C4-2B (cell line): ENCODE data around the gene CAMTA2.

Experiments used
- ZFX ChIP-seq: fragments of 450-650 bp; IDR thresholded peaks from 2 replicates; pipeline ENCODE4 v1.6.1; 2017
- TF ChIP-seq, protein P1 (sequence below): fragments of 450-650 bp; conservative IDR thresholded peaks from 2 replicates; pipeline ENCODE4 v1.5.1; 2017; ENCODE audit warnings: mild to moderate bottlenecking

DNA sequence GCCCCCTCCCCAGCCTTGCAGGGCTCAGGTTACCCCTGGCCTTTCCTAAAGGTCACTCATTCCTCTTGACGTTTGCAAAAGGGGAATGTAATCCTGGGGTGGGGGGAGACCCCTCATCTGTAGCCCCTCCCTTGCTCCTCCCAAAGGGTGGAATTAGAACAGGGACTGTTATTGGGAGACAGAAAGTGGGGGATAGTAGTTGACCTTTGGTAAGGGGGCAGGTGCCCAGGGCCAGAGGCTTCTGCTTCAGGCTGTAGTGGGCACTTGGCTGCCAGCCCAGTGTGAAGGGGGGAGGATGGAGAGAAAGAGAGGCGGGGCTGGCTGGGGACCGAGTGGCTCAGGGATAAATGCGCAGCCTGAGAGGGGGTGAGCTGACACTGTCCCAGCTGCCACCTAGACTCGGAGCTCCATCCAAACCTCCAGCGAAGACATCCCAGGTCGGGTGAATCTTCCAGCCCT is 36.7 kb downstream of the CAMTA2 start, which contains the start of gene ENO3:
- TF ChIP-seq, protein P1, sequence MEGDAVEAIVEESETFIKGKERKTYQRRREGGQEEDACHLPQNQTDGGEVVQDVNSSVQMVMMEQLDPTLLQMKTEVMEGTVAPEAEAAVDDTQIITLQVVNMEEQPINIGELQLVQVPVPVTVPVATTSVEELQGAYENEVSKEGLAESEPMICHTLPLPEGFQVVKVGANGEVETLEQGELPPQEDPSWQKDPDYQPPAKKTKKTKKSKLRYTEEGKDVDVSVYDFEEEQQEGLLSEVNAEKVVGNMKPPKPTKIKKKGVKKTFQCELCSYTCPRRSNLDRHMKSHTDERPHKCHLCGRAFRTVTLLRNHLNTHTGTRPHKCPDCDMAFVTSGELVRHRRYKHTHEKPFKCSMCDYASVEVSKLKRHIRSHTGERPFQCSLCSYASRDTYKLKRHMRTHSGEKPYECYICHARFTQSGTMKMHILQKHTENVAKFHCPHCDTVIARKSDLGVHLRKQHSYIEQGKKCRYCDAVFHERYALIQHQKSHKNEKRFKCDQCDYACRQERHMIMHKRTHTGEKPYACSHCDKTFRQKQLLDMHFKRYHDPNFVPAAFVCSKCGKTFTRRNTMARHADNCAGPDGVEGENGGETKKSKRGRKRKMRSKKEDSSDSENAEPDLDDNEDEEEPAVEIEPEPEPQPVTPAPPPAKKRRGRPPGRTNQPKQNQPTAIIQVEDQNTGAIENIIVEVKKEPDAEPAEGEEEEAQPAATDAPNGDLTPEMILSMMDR, result no peak
- no peak for TF ChIP-seq ZFX
